ENCODE measurements around the gene PCDHA10.

DNA sequence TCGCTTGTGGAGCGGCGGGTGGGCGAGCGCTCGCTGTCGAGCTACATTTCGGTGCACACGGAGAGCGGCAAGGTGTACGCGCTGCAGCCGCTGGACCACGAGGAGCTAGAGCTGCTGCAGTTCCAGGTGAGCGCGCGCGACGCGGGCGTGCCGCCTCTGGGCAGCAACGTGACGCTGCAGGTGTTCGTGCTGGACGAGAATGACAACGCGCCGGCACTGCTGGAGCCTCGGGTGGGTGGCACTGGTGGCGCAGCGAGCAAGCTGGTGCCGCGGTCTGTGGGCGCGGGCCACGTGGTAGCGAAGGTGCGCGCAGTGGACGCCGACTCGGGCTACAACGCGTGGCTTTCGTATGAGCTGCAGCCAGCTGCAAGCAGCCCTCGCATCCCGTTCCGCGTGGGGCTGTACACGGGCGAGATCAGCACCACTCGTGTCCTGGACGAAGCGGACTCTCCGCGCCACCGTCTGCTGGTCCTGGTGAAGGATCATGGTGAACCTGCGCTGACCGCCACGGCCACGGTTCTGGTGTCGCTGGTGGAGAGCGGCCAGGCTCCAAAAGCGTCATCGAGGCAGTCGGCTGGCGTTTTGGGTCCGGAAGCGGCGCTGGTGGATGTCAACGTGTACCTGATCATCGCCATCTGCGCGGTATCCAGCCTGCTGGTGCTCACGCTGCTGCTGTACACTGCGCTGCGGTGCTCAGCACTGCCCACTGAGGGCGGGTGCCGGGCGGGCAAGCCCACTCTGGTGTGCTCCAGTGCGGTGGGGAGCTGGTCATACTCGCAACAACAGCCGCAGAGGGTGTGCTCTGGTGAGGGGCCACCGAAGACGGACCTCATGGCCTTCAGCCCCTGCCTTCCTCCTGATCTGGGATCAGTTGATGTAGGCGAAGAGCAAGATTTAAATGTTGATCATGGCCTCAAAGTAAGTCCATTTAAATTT, 12.6 kb upstream of the PCDHA10 start:
- TF ChIP-seq POLR2AphosphoS5 (IDR thresholded peaks at IDR 0.05; ENCODE audit: low read depth, low read length): no peak
- TF ChIP-seq TAF1 (IDR thresholded peaks at IDR 0.05; ENCODE audit: borderline replicate concordance, insufficient read depth, low read length): no peak
- no peak for TF ChIP-seq REST (IDR thresholded peaks at IDR 0.05; ENCODE audit: insufficient read depth in 1 of 2, low read depth in 2 of 2, low read length in 2 of 2)
- TF ChIP-seq FOXP2 (optimal IDR thresholded peaks at IDR 0.05; ENCODE audit: borderline replicate concordance, extremely low read depth, extremely low read length, insufficient read depth): no peak
